Subcutaneous adipose tissue (tissue), 4 donors: ENCODE measurements around the gene SLIT3. TPM values are rescaled to one million over a fixed set of nuclear protein-coding genes. Genes with fewer than 3 reads are reported as not detected.

ENCODE experiments used
- total RNA-seq, 4 donors: library from RNA; depleted of rRNA; stranded (reverse); fragments of >200 nt; gene quantifications; one replicate each; pipeline ENCODE4 v1.1.0, GENCODE V29; 2016
- TF ChIP-seq, protein P1 (sequence below): fragments of 450-650 bp; IDR thresholded peaks from one replicate; pipeline ENCODE4 v1.5.1; 2016; ENCODE audit warnings: low read depth, mild to moderate bottlenecking, control low read depth, antibody characterized with exemption, moderate library complexity

SLIT3 gene
- total RNA-seq, 4 donors from 2014 or later = 48.1 to 163 (median 83.2) TPM

GRCh38 chr5:169089343-169089742, 211.6 kb downstream of the SLIT3 start:
- TF ChIP-seq, protein P1, sequence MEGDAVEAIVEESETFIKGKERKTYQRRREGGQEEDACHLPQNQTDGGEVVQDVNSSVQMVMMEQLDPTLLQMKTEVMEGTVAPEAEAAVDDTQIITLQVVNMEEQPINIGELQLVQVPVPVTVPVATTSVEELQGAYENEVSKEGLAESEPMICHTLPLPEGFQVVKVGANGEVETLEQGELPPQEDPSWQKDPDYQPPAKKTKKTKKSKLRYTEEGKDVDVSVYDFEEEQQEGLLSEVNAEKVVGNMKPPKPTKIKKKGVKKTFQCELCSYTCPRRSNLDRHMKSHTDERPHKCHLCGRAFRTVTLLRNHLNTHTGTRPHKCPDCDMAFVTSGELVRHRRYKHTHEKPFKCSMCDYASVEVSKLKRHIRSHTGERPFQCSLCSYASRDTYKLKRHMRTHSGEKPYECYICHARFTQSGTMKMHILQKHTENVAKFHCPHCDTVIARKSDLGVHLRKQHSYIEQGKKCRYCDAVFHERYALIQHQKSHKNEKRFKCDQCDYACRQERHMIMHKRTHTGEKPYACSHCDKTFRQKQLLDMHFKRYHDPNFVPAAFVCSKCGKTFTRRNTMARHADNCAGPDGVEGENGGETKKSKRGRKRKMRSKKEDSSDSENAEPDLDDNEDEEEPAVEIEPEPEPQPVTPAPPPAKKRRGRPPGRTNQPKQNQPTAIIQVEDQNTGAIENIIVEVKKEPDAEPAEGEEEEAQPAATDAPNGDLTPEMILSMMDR = no peak

GRCh38 chr5:169088028-169088725, 212.8 kb downstream of the SLIT3 start:
- TF ChIP-seq, protein P1 = no peak

GRCh38 chr5:169085636-169086035, 215.3 kb downstream of the SLIT3 start:
- TF ChIP-seq, protein P1 = no peak

GRCh38 chr5:169085212-169085611, 215.7 kb downstream of the SLIT3 start:
- TF ChIP-seq, protein P1 = no peak

DNA sequence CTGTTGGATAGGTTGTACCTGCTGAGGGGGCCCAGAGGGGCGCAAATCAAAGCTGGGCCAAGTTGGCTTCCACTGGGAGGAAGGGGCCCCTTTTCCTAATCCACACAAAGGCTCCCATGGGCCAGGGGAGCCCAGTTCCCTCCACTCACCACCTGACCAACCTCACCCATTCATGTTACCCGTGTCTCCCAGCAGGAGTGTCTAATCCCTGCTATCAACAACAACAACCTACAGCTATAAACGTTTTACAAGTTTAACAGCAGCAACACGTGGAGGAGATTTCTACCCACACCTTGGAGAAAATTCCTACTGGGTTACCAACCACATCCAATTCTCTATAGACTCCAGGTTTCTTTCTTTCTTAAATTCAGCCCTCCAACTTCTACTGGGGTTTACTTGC, 216.2 kb downstream of the SLIT3 start:
- TF ChIP-seq, protein P1 = no peak

DNA sequence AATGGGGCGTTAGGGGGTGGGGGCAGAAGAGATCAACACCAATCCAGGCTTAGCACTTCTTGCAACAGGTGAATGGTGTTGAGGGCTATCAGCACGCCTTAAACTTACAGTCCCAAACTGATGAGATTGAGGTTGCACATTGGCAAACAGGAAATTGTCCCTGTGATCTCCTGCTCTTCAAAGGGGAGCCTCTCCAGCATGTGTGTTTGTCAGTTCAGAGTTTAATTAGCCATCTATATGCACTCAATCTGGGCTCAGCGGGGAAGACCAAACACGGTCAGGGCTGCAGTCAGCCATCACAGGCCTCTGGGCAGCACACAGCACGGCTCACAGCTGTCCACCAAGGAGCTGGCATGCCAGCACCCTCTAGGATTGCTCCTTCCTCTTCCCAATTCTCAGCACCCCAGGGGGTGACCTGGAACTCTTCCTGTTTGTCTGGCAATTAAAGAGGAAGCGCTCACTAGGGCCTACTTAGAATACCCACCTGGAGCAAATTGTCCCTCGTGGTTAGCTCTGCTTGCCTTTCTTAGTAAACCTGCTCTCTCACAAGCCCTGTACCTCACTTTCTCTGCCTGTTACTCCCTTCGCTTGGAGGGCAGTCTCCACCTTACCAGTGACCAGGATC, 217.4 kb downstream of the SLIT3 start:
- TF ChIP-seq, protein P1 = no peak

GRCh38 chr5:169081000-169081724, 219.8 kb downstream of the SLIT3 start:
- TF ChIP-seq, protein P1 = no peak
